ENCODE measurements around the gene EVI5L.

- TF ChIP-seq TCF7L2 (IDR thresholded peaks at IDR 0.05; ENCODE audit: low read depth, low read length) (no peak), POLR2AphosphoS5 (IDR thresholded peaks at IDR 0.05; ENCODE audit: low read depth, low read length) (no peak)
These were observed 12.8 kb downstream of the EVI5L start for GRCh38 chr19:7842661-7843294.

Data from Panc1 (cell line).